Posterior vena cava (tissue), 2 donors: ENCODE results near the gene APC2. TPM values are rescaled to one million over a fixed set of nuclear protein-coding genes. Genes with fewer than 3 reads are reported as not detected.

Source experiments
- DNase-seq: peaks from one replicate; pipeline ENCODE4 v3.0.0-alpha.2; 2020; ENCODE audit warnings: low spot score
- intact Hi-C, 2 donors: fragments of 100-400 bp; cut with DNase I; formaldehyde crosslinking; loops; one replicate each; pipeline versions ENCODE4 v1.14.1 to v1.14.2; 2022 to 2023
- total RNA-seq, 2 donors: library from RNA; stranded (reverse); fragmentation: NEBNext Ultra II Directional; extraction: Animal tissue kit (Norgen Biotek cat#: 25700); gene quantifications; one replicate each; pipeline ENCODE4 v1.2.1, GENCODE V29; 2021
- donor health status: DM: yes; HTN: yes; CAD: no.
- donor health status: DM: yes; HTN: yes; CAD: no.

The APC2 gene
- total RNA-seq, 2 donors from 2014 or later, result 0.05 to 0.10 TPM

- intact Hi-C loops, result loop anchor here in 1 of 2 donors (10.0 kb wide), 1 partner anchor 171 kb away; the partner anchor contains the start of gene EFNA2
- no peak for DNase-seq
Observed at GRCh38 chr19:1455336-1456120, 5.6 kb downstream of the APC2 start.

- intact Hi-C loops, result loop anchor here in 1 of 2 donors (10.0 kb wide), 1 partner anchor 172 kb away; the partner anchor contains the start of gene EFNA2
- DNase-seq, result no peak
Observed at GRCh38 chr19:1456121-1456900, 6.4 kb downstream of the APC2 start.

- no peak for DNase-seq
- intact Hi-C loops, result loop anchor here in 1 of 2 donors (10.0 kb wide), 1 partner anchor 172 kb away; the partner anchor contains the start of gene EFNA2
Observed at GRCh38 chr19:1457031-1457739, 7.3 kb downstream of the APC2 start.

- no peak for DNase-seq
- intact Hi-C loops, result loop anchor here in 1 of 2 donors (10.0 kb wide), 1 partner anchor 173 kb away; the partner anchor contains the start of gene EFNA2
Observed at GRCh38 chr19:1457892-1458291, 8.0 kb downstream of the APC2 start.

- no peak for DNase-seq
- intact Hi-C loops, result loop anchor here in 1 of 2 donors (10.0 kb wide), 1 partner anchor 175 kb away; the partner anchor contains the start of gene EFNA2
Observed at GRCh38 chr19:1459479-1459878, 9.6 kb downstream of the APC2 start.

- intact Hi-C loops, result no loop called here
- no peak for DNase-seq
Observed at GRCh38 chr19:1460033-1460995, 10.4 kb downstream of the APC2 start.

- no peak for DNase-seq
- intact Hi-C loops, result no loop called here
Observed at GRCh38 chr19:1461862-1462261, 11.9 kb downstream of the APC2 start.

GRCh38 chr19:1465191-1466016 is 15.5 kb downstream of the APC2 start:
- DNase-seq, result no peak
- intact Hi-C loops, result no loop called here

- intact Hi-C loops, result no loop called here
- DNase-seq, result no peak
Observed at GRCh38 chr19:1466018-1466460, 16.1 kb downstream of the APC2 start.

- intact Hi-C loops, result no loop called here
- no peak for DNase-seq
Observed at GRCh38 chr19:1466461-1467214, 16.7 kb downstream of the APC2 start.

- intact Hi-C loops, result no loop called here
- DNase-seq, result no peak
Observed at GRCh38 chr19:1467215-1467489, 17.2 kb downstream of the APC2 start.

GRCh38 chr19:1467490-1468273 is 17.8 kb downstream of the APC2 start:
- no peak for DNase-seq
- intact Hi-C loops, result no loop called here

- intact Hi-C loops, result no loop called here
- no peak for DNase-seq
Observed at GRCh38 chr19:1468274-1468820, 18.4 kb downstream of the APC2 start.

GRCh38 chr19:1468821-1469254 is 18.9 kb downstream of the APC2 start:
- no peak for DNase-seq
- intact Hi-C loops, result no loop called here

- no peak for DNase-seq
- intact Hi-C loops, result no loop called here
Observed at GRCh38 chr19:1469255-1470054, 19.5 kb downstream of the APC2 start.

- intact Hi-C loops, result no loop called here
Observed at GRCh38 chr19:1470055-1470304, 20.1 kb downstream of the APC2 start.

More at GRCh38 chr19:1470055-1470304, 20.1 kb downstream of the APC2 start:
- DNase-seq, result no peak
